KMS-11 (cell line): Measurements from ENCODE around the gene ORMDL1.
"Not testable (repeated sequence)": the region's sequence is repeated elsewhere in the genome, so short reads cannot be mapped to it uniquely, and the experiment has no call there.

Experiments
- H2AFZ ChIP-seq: fragments of 200-600 bp; sonication (generic); 2 replicates; pipeline ENCODE4 v1.6.1; 2016; ENCODE audit warnings: antibody characterized with exemption, mixed run types, low read depth
- H3K27ac ChIP-seq: fragments of 200-600 bp; sonication (generic); 2 replicates; pipeline ENCODE4 v1.6.1; 2016; ENCODE audit warnings: mild to moderate bottlenecking, mixed run types
- H3K27me3 ChIP-seq: fragments of 200-600 bp; sonication (generic); 2 replicates; pipeline ENCODE4 v1.6.1; 2017; ENCODE audit warnings: mild to moderate bottlenecking, low read depth, mixed run types, moderate library complexity; ENCODE audit not compliant: insufficient read depth
- H3K36me3 ChIP-seq: fragments of 200-600 bp; sonication (generic); 2 replicates; pipeline ENCODE4 v1.6.1; 2017; ENCODE audit warnings: mild to moderate bottlenecking, mixed run types; ENCODE audit not compliant: insufficient read depth
- H3K4me1 ChIP-seq: fragments of 200-600 bp; sonication (generic); 2 replicates; pipeline ENCODE4 v1.6.1; 2016; ENCODE audit warnings: mild to moderate bottlenecking, low read depth, mixed run types; ENCODE audit not compliant: poor library complexity, severe bottlenecking
- H3K4me2 ChIP-seq: fragments of 200-600 bp; sonication (generic); 2 replicates; pipeline ENCODE4 v1.7.0; 2016; ENCODE audit warnings: mild to moderate bottlenecking, mixed run types
- H3K4me3 ChIP-seq: fragments of 200-600 bp; sonication (generic); IDR thresholded peaks from 2 replicates; pipeline ENCODE4 v1.6.1; 2017; ENCODE audit warnings: low read depth, low read length, mixed read lengths; ENCODE audit not compliant: insufficient read depth
- H3K79me2 ChIP-seq: fragments of 200-600 bp; sonication (generic); 2 replicates; pipeline ENCODE4 v1.6.1; 2016; ENCODE audit warnings: low read depth, mixed run types; ENCODE audit not compliant: insufficient read depth
- H3K9ac ChIP-seq: fragments of 200-600 bp; sonication (generic); 2 replicates; pipeline ENCODE4 v1.6.1; 2016; ENCODE audit warnings: mild to moderate bottlenecking, mixed run types
- H4K20me1 ChIP-seq: fragments of 200-600 bp; sonication (generic); 2 replicates; pipeline ENCODE4 v1.6.1; 2016; ENCODE audit warnings: mild to moderate bottlenecking, mixed run types; ENCODE audit not compliant: insufficient read depth
- TF ChIP-seq, protein P1 (sequence below): fragments of 200-600 bp; sonication (generic); conservative IDR thresholded peaks from 2 replicates; pipeline ENCODE4 v1.6.1; 2017; ENCODE audit warnings: low read depth, mild to moderate bottlenecking, antibody characterized with exemption, low read length, moderate library complexity, mixed read lengths

ORMDL1 gene

DNA sequence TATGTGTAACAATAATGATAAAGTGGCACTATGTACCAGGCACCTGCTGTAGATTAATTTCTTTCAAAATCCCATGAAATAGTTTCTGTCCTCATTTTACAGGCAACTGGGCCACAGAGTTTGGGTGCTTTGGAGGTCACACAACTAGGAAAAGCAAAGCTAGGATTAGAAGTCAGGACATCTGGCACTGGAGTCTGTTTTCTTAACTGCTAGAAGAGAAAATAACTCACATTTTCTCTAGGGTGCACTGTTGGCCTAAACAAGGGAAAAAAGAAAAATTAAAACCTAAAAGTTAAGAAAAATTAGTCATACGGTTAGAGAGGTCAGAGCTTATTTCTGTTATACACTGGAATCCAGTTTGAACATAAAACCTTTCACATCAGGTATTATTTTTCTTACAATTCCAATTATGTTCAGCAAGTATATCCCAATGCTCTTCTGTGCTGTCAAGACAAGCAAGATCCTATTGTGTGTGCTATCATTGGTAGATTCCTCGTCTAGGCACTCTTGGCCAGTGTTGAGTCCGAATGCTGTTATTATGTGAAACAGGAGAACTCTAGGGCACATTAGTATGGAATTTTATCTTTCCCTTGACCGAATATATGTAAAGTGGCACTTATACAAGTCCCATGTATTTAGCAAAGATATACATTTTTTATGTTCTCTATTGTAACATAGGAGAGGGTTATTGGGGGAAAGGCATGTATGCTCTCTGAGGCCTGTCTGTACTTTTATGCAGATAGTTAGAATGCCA is 20.1 kb downstream of the ORMDL1 start:
- peak overlapping the region; percentile 75; the same call in 1 of the 2 replicates for H3K9ac ChIP-seq
- peak overlapping the region; percentile 79 for H3K27ac ChIP-seq
- no peaks in the 10 kb centered on the region for H3K27me3 ChIP-seq
- no peaks in the 10 kb centered on the region for H3K36me3 ChIP-seq
- H3K79me2 ChIP-seq, result peaks cover 6% of the 10 kb centered on the region; the same call in 1 of the 2 replicates
- peak overlapping the region; percentile 94 for H2AFZ ChIP-seq
- H3K4me1 ChIP-seq, result peaks cover 20% of the 10 kb centered on the region
- H3K4me2 ChIP-seq, result peak overlapping the region; percentile 81
- H3K4me3 ChIP-seq, result peak overlapping the region; percentile 11
- H4K20me1 ChIP-seq, result no peaks in the 10 kb centered on the region
- TF ChIP-seq, protein P1, sequence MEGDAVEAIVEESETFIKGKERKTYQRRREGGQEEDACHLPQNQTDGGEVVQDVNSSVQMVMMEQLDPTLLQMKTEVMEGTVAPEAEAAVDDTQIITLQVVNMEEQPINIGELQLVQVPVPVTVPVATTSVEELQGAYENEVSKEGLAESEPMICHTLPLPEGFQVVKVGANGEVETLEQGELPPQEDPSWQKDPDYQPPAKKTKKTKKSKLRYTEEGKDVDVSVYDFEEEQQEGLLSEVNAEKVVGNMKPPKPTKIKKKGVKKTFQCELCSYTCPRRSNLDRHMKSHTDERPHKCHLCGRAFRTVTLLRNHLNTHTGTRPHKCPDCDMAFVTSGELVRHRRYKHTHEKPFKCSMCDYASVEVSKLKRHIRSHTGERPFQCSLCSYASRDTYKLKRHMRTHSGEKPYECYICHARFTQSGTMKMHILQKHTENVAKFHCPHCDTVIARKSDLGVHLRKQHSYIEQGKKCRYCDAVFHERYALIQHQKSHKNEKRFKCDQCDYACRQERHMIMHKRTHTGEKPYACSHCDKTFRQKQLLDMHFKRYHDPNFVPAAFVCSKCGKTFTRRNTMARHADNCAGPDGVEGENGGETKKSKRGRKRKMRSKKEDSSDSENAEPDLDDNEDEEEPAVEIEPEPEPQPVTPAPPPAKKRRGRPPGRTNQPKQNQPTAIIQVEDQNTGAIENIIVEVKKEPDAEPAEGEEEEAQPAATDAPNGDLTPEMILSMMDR, result 0 out of 2 replicates have a peak, but pooled peaks have one; percentile 10

DNA sequence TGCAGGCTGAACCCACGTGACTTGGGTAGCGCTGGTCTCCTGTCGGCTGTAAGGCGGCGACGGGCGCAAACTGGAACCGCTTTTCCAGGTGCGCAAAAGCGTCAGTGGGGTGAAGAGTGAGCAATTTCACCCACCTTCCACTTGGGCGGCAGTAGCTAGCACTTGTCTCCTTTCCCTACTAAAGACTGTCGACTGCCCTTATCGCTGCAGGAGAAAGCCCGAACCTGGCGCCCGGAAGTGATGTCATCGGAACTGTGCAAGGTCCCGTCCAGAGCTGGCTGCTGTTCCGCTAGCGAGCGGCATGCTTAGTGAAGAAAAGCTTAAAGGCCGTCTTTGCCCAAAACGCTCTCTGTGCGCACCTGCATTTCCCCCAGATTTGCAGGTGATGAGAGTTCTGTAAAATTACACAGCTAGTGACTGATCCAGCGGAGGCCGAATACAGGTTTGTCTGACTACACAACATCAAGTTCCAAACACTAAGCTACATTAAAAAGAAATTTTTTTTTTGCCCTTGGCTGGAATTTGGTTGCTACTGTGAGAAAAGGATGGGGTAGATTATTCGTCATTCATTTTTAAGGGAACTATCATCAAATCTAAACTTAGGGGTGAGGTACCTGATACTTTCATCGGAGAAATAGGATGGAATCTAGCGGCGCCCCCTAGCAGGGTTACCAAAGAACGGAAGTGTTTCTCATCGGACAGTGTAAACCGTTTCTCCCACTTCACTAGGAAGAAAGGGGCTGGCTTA is 21.4 kb downstream of the ORMDL1 start, which contains the start of gene OSGEPL1:
OSGEPL1 (minus strand) TSS at position 242 of the 748 bp plus-strand sequence. CDS start 1,152 bp downstream, outside the sequence.
- Histone ChIP-seq H3K79me2 (peaks cover 6% of the 10 kb centered on the region; the same call in 1 of the 2 replicates), H4K20me1 (no peaks in the 10 kb centered on the region), H3K9ac (peak within 1 kb of the TSS; percentile 75), H2AFZ (peak within 1 kb of the TSS; percentile 94), H3K4me2 (peak within 1 kb of the TSS; percentile 83), H3K36me3 (no peaks in the 10 kb centered on the region), H3K4me3 (peak within 1 kb of the TSS; percentile 98), H3K27me3 (no peaks in the 10 kb centered on the region), H3K27ac (peak within 1 kb of the TSS; percentile 79), H3K4me1 (peaks cover 20% of the 10 kb centered on the region)
- TF ChIP-seq, protein P1, result peak; percentile 91

DNA sequence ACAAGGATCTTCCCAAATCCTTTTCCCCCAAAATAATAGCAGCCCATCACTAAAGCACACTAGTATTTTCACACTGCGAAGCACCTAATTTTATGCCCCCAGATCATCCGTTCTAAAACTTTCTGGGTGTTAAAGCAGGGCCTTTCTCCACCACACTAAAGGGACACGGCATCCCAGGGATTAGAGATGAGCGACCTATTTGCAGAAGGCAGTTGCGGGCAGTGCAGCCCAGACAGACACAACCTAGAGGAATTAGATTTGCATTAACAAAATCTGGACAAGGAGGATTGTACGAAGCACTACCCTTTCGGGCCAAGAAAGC is 21.9 kb downstream of the ORMDL1 start:
- H3K4me3 ChIP-seq, result peak overlapping the region; percentile 56
- H3K27ac ChIP-seq, result peak overlapping the region; percentile 79
- H2AFZ ChIP-seq, result peak overlapping the region; percentile 94
- no peaks in the 10 kb centered on the region for H3K36me3 ChIP-seq
- H3K27me3 ChIP-seq, result no peaks in the 10 kb centered on the region
- TF ChIP-seq, protein P1, result no peak
- H3K4me1 ChIP-seq, result peaks cover 20% of the 10 kb centered on the region
- H3K79me2 ChIP-seq, result peaks cover 6% of the 10 kb centered on the region; the same call in 1 of the 2 replicates
- no peaks in the 10 kb centered on the region for H4K20me1 ChIP-seq
- H3K4me2 ChIP-seq, result peak overlapping the region; percentile 83
- peak overlapping the region; percentile 75 for H3K9ac ChIP-seq

DNA sequence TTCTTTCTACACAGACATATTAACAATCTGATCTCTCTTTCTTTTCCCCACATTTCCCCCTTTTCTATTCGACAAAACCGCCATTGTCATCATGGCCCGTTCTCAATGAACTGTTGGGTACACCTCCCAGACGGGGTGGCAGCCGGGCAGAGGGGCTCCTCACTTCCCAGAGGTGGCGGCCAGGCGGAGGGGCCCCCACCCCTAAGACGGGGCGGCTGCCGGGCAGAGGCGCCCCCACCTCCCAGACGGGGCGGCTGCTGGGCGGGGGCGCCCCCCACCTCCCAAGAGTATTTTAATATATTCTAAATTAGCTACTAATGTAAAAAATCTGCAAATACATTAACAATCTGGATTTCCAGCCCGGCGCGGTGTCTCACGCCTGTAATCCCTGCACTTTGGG is 24.0 kb downstream of the ORMDL1 start:
- not testable (repeated sequence) for H3K27me3 ChIP-seq, H3K4me2 ChIP-seq

More for the DNA sequence above, 24.0 kb downstream of the ORMDL1 start:
- not testable (repeated sequence) for H2AFZ ChIP-seq, H3K79me2 ChIP-seq, H3K27ac ChIP-seq, H3K9ac ChIP-seq, H3K36me3 ChIP-seq, H3K4me3 ChIP-seq, H4K20me1 ChIP-seq
- peaks cover 20% of the 10 kb centered on the region for H3K4me1 ChIP-seq
